HepG2 (cell line): ENCODE measurements around the gene CARMIL1. TPM values are rescaled to one million over a fixed set of nuclear protein-coding genes. Genes with fewer than 3 reads are reported as not detected.

ENCODE experiments used
- ATAC-seq: fragments of 200-7000 bp; cut with Tn5 transposase; 3 replicates; pipeline ENCODE4 v1.9.1; 2020; ENCODE audit warnings: mild to moderate bottlenecking, moderate library complexity
- BruUV-seq: library from RNA; stranded (reverse); fragments of 400-500 nt; replicated peaks from 2 replicates; lab custom pipeline; 2021; lab: Mats Ljungman, UMichigan
- CTCF ChIA-PET: fragments of 300-600 bp; formaldehyde crosslinking; extraction: SDS; loops from one replicate; lab custom pipeline; 2021; ENCODE audit warnings: low total read pairs, inconsistent platforms, low intra/inter-chr PET ratio; lab: Yijun Ruan, JAX
- POLR2A ChIA-PET: fragments of 350-600 bp; sonication (Branson Sonifier 250); formaldehyde crosslinking; loops from one replicate; lab custom pipeline; 2020; ENCODE audit warnings: antibody characterized with exemption, inconsistent platforms; lab: Yijun Ruan, JAX
- DNase-seq: peaks from one replicate; pipeline ENCODE4 v3.0.0-alpha.2; 2015; ENCODE audit warnings: low spot score
- FAIRE-seq: peaks from 3 replicates; lab custom pipeline; 2011; peaks lifted over from hg19 to GRCh38; lab: Jason Lieb, UNC
- H2AFZ ChIP-seq: one replicate; pipeline ENCODE4 v1.6.1; 2011; ENCODE audit warnings: low read length, inconsistent platforms
- H3K27ac ChIP-seq: fragments of 300-600 bp; 3 replicates; pipeline ENCODE4 v1.8.0; 2011; ENCODE audit warnings: mixed run types, mild to moderate bottlenecking, mixed read lengths, low read length, inconsistent platforms; ENCODE audit not compliant: insufficient read depth; ENCODE audit errors: extremely low read length
- H3K27me3 ChIP-seq, 2 experiments: fragments of 200-600 bp in 1 of 2; 2 replicates in 1 of 2; 3 replicates in 1 of 2; pipeline versions ENCODE4 v1.6.0 to v1.8.0; 2011; ENCODE audit warnings: low read length in 2 of 2, mild to moderate bottlenecking in 2 of 2, moderate library complexity in 2 of 2, inconsistent platforms in 1 of 2; ENCODE audit not compliant: insufficient read depth in 2 of 2, control insufficient read depth in 1 of 2
- H3K36me3 ChIP-seq, 2 experiments: fragments of 200-600 bp in 1 of 2; replicated peaks in 1 of 2; 2 replicates in 1 of 2; 3 replicates in 1 of 2; pipeline versions ENCODE4 v1.5.1 to v1.8.0; 2011; ENCODE audit warnings: low read length in 2 of 2, inconsistent platforms in 1 of 2; ENCODE audit not compliant: insufficient read depth in 2 of 2, control insufficient read depth in 1 of 2
- H3K4me1 ChIP-seq: 2 replicates; pipeline ENCODE4 v1.5.1; 2012; ENCODE audit warnings: low read length, inconsistent platforms; ENCODE audit not compliant: insufficient read depth
- H3K4me2 ChIP-seq: 2 replicates; pipeline ENCODE4 v1.6.0; 2011; ENCODE audit warnings: low read depth, low read length, inconsistent platforms
- H3K4me3 ChIP-seq, 3 experiments: fragments of 200-600 bp in 1 of 3; sonication (generic), shearing (Covaris generic) in 1 of 3; replicated peaks in 1 of 3; 2 replicates each; pipeline ENCODE4 v1.5.1; 2011 to 2016; ENCODE audit warnings: low read length in 3 of 3, inconsistent platforms in 2 of 3, low read depth in 2 of 3, mild to moderate bottlenecking in 2 of 3, control low read depth in 1 of 3, mixed read lengths in 1 of 3; ENCODE audit not compliant: insufficient read depth in 1 of 3
- H3K79me2 ChIP-seq: one replicate; pipeline ENCODE4 v1.6.1; 2011; ENCODE audit warnings: low read length, inconsistent platforms; ENCODE audit not compliant: insufficient read depth
- H3K9ac ChIP-seq: 2 replicates; pipeline ENCODE4 v1.6.0; 2011; ENCODE audit warnings: mild to moderate bottlenecking, low read depth, low read length, inconsistent platforms; ENCODE audit not compliant: insufficient read depth
- H3K9me3 ChIP-seq: 2 replicates; pipeline ENCODE4 v1.5.1; 2012; ENCODE audit warnings: mild to moderate bottlenecking, low read length
- H4K20me1 ChIP-seq: 2 replicates; pipeline ENCODE4 v1.6.0; 2011; ENCODE audit warnings: inconsistent platforms, mild to moderate bottlenecking, low read length, moderate library complexity; ENCODE audit not compliant: insufficient read depth
- CREB1 ChIP-seq, 2 experiments: fragments of 450-650 bp in 1 of 2; IDR thresholded peaks; 2 replicates each; pipeline ENCODE4 v1.6.1; 2016 to 2017; ENCODE audit warnings: control low read depth in 1 of 2, mild to moderate bottlenecking in 1 of 2, missing compliant biosample characterization in 1 of 2, missing genetic modification characterization in 1 of 2
- CREBL2 ChIP-seq: sonication (generic); formaldehyde crosslinking; IDR thresholded peaks from 2 replicates; pipeline ENCODE4 v1.8.1; 2023; ENCODE audit warnings: missing genetic modification reagents, mild to moderate bottlenecking, borderline replicate concordance
- EZH2 ChIP-seq: conservative IDR thresholded peaks from 2 replicates; pipeline ENCODE4 v1.6.1; 2012; ENCODE audit warnings: mild to moderate bottlenecking, low read depth, low read length, moderate library complexity
- HIVEP1 ChIP-seq: sonication (generic); formaldehyde crosslinking; IDR thresholded peaks from 2 replicates; pipeline ENCODE4 v1.4.0; 2020; ENCODE audit warnings: mild to moderate bottlenecking, missing genetic modification reagents
- HNRNPH1 ChIP-seq: fragments of 200-400 bp; formaldehyde crosslinking; optimal IDR thresholded peaks from 2 replicates; pipeline ENCODE3; 2017; ENCODE audit warnings: mild to moderate bottlenecking, low read depth, low read length
- HOXA5 ChIP-seq: sonication (generic); formaldehyde crosslinking; IDR thresholded peaks from 2 replicates; pipeline ENCODE4 v1.4.0; 2020; ENCODE audit warnings: missing genetic modification reagents
- MAFF ChIP-seq: IDR thresholded peaks from 2 replicates; pipeline ENCODE4 v1.6.1; 2011; ENCODE audit warnings: low read depth, low read length, improper control_type of control experiment
- MXD3 ChIP-seq: IDR thresholded peaks from 2 replicates; pipeline ENCODE4 v1.6.1; 2016; ENCODE audit warnings: mild to moderate bottlenecking, missing biosample characterization, missing genetic modification reagents
- PAXIP1 ChIP-seq: sonication (generic); formaldehyde crosslinking; conservative IDR thresholded peaks from 2 replicates; pipeline ENCODE4 v1.4.0; 2020; ENCODE audit warnings: mild to moderate bottlenecking, missing genetic modification reagents, moderate library complexity
- RORA ChIP-seq: sonication (generic); formaldehyde crosslinking; IDR thresholded peaks from 2 replicates; pipeline ENCODE4 v1.5.0; 2020; ENCODE audit warnings: mild to moderate bottlenecking, missing genetic modification reagents, moderate library complexity
- RXRB ChIP-seq: IDR thresholded peaks from 2 replicates; pipeline ENCODE4 v1.6.1; 2016; ENCODE audit warnings: borderline replicate concordance, missing genetic modification reagents, missing compliant biosample characterization
- ZFAT ChIP-seq: sonication (generic); formaldehyde crosslinking; conservative IDR thresholded peaks from 2 replicates; pipeline ENCODE4 v1.8.1; 2023; ENCODE audit warnings: missing genetic modification reagents, inconsistent platforms
- ZIK1 ChIP-seq: sonication (generic); formaldehyde crosslinking; IDR thresholded peaks from 2 replicates; pipeline ENCODE4 v1.5.0; 2020; ENCODE audit warnings: mild to moderate bottlenecking, low read depth, missing genetic modification reagents, borderline replicate concordance
- ZMYM2 ChIP-seq: sonication (generic); formaldehyde crosslinking; IDR thresholded peaks from 2 replicates; pipeline ENCODE4 v1.8.0; 2022; ENCODE audit warnings: mild to moderate bottlenecking, missing genetic modification reagents
- ZNF30 ChIP-seq: sonication (generic); formaldehyde crosslinking; IDR thresholded peaks from 2 replicates; pipeline ENCODE4 v1.5.0; 2020; ENCODE audit warnings: mild to moderate bottlenecking, missing genetic modification reagents
- ZNF331 ChIP-seq: sonication (generic); formaldehyde crosslinking; IDR thresholded peaks from 2 replicates; pipeline ENCODE4 v1.4.0; 2020; ENCODE audit warnings: missing genetic modification reagents
- ZNF362 ChIP-seq: sonication (generic); formaldehyde crosslinking; IDR thresholded peaks from 2 replicates; pipeline ENCODE4 v1.4.0; 2020; ENCODE audit warnings: missing genetic modification reagents, mild to moderate bottlenecking, borderline replicate concordance
- ZNF546 ChIP-seq: sonication (generic); formaldehyde crosslinking; conservative IDR thresholded peaks from 2 replicates; pipeline ENCODE4 v1.8.1; 2023; ENCODE audit warnings: mild to moderate bottlenecking, missing genetic modification reagents
- ZNF75D ChIP-seq: sonication (generic); formaldehyde crosslinking; IDR thresholded peaks from 2 replicates; pipeline ENCODE4 v1.8.1; 2023; ENCODE audit warnings: missing genetic modification reagents, mild to moderate bottlenecking, borderline replicate concordance
- ZNF768 ChIP-seq: sonication (generic); formaldehyde crosslinking; IDR thresholded peaks from 2 replicates; pipeline ENCODE4 v1.4.0; 2020; ENCODE audit warnings: missing genetic modification reagents
- ZSCAN9 ChIP-seq: IDR thresholded peaks from 2 replicates; pipeline ENCODE4 v1.6.1; 2016; ENCODE audit warnings: borderline replicate concordance
- WGBS: methylation state at CpG from one replicate; pipeline ENCODE4 v1.1.6; 2017; ENCODE audit warnings: low lambda C conversion rate; 5-methylcytosine and 5-hydroxymethylcytosine counted together
- in situ Hi-C: cut with HindIII; loops from 2 replicates; pipeline ENCODE4 v1.10.0; 2017; ENCODE audit warnings: low pct_unique_long_range_greater_than_20kb; ENCODE audit not compliant: extremely low pct_ligation_motif_present
- intact Hi-C: fragments of 100-400 bp; cut with micrococcal nuclease; formaldehyde crosslinking; loops from one replicate; pipeline ENCODE4 v1.10.0; 2022; ENCODE audit not compliant: unreplicated experiment
- polyA plus RNA-seq, 8 experiments: library from polyadenylated mRNA; depleted of rRNA in 3 of 8; stranded (reverse) in 7 of 8; unstranded in 1 of 8; fragments of >200 nt; fragmentation: Illumina TruSeq in 4 of 8; extraction: Trizol in 4 of 8; gene quantifications; 2 replicates each; pipeline versions ENCODE4 v1.2.1 to v1.2.3, GENCODE V29; 2011 to 2016; ENCODE audit warnings: low read depth in 4 of 8, missing spikeins in 1 of 8, mixed read lengths in 1 of 8; ENCODE audit not compliant: insufficient read depth in 1 of 8
- total RNA-seq, 5 experiments: library from RNA; depleted of rRNA; stranded (reverse); fragments of >200 nt; fragmentation: Illumina TruSeq; extraction: Trizol; gene quantifications; 2 replicates each; pipeline ENCODE4 v1.2.3, GENCODE V29; 2016; ENCODE audit warnings: low read depth in 1 of 5

The CARMIL1 gene
- total and polyA plus RNA-seq, 2 of the 13 experiments (the other 11 are each of a cell fraction or from before 2014, with no cell fraction given) = 1.8 to 2.6 TPM

GRCh38 chr6:25635886-25636317, 356.7 kb downstream of the CARMIL1 start:
- peak; percentile 90 for FAIRE-seq
- no peaks in the 10 kb centered on the region for H3K79me2 ChIP-seq
- POLR2A ChIA-PET = interaction anchor here (1.4 kb wide), 1 partner anchor 25 kb away, joined by 5 read pairs; no protein-coding TSS in a partner anchor
- no peak for TF ChIP-seq ZNF768
- TF ChIP-seq ZNF362 (CRISPR knock-in tag) = no peak; the same call in 1 of the 2 replicates
- TF ChIP-seq ZNF546 = no peak
- TF ChIP-seq HIVEP1 (CRISPR knock-in tag) = no peak
- 0 out of 2 replicates have a peak, but pooled peaks have one; percentile 7 for TF ChIP-seq MAFF
- peak; percentile 88; the same call in 1 of the 2 replicates for TF ChIP-seq RXRB
- TF ChIP-seq CREBL2 (CRISPR knock-in tag) = no peak
- peak; percentile 93 for TF ChIP-seq ZMYM2 (CRISPR knock-in tag)
- peak; percentile 89 for TF ChIP-seq ZNF331 (CRISPR knock-in tag)
- TF ChIP-seq ZIK1 (CRISPR knock-in tag) = no peak
- peak; percentile 93 for TF ChIP-seq PAXIP1 (CRISPR knock-in tag)
- TF ChIP-seq ZNF30 (CRISPR knock-in tag) = no peak
- no peak for TF ChIP-seq MXD3
- no peak for TF ChIP-seq HOXA5 (CRISPR knock-in tag)
- no peak for TF ChIP-seq ZNF75D
- no peak for TF ChIP-seq HNRNPH1
- TF ChIP-seq CREB1 (IDR thresholded peaks at IDR 0.05) = no peak
- TF ChIP-seq CREB1 (CRISPR knock-in tag; IDR thresholded peaks at IDR 0.05) = no peak
- no peak for TF ChIP-seq ZFAT (CRISPR knock-in tag)
- no peak for TF ChIP-seq ZSCAN9 (CRISPR knock-in tag)
- no peak for TF ChIP-seq EZH2
- no peak for TF ChIP-seq RORA

More at GRCh38 chr6:25635886-25636317, 356.7 kb downstream of the CARMIL1 start:
- no peaks in the 10 kb centered on the region for H3K36me3 ChIP-seq
- no peaks in the 10 kb centered on the region for H4K20me1 ChIP-seq
- H3K4me1 ChIP-seq = peaks cover 77% of the 10 kb centered on the region
- no TSS peak for BruUV-seq
- WGBS = 68% methylated on average over 2 of the region's 2 CpGs
- CTCF ChIA-PET = no interaction called here
- no peaks in the 10 kb centered on the region for H3K27me3 ChIP-seq
- peak overlapping the region; percentile 63 for H3K4me2 ChIP-seq
- in situ Hi-C loops (no loop called here), intact Hi-C loops (loop anchor here (5.0 kb wide), 1 partner anchor 81 kb away; no protein-coding TSS in a partner anchor)
- no peak overlapping the region for H2AFZ ChIP-seq
- H3K27ac ChIP-seq = peak overlapping the region; percentile 73
- peak overlapping the region in 1 of 3 experiments; percentile 27; a peak in 1 of 6 replicates for H3K4me3 ChIP-seq
- DNase-seq (peak; percentile 97), ATAC-seq (peak; percentile 87)
- H3K9me3 ChIP-seq = no peaks in the 10 kb centered on the region
- peak overlapping the region; percentile 42; the same call in 1 of the 2 replicates for H3K9ac ChIP-seq
